Activated T-helper 1 cell treated with Interleukin-2 at 50 U/mL for 16 hours (primary cell): Measurements from ENCODE around the gene QKI.
"Not testable (repeated sequence)": the region's sequence is repeated elsewhere in the genome, so short reads cannot be mapped to it uniquely, and the experiment has no call there.

Experiments
- DNase-seq: peaks from one replicate; pipeline ENCODE4 v3.0.0-alpha.2; 2020; ENCODE audit warnings: low read depth

The QKI gene

DNA sequence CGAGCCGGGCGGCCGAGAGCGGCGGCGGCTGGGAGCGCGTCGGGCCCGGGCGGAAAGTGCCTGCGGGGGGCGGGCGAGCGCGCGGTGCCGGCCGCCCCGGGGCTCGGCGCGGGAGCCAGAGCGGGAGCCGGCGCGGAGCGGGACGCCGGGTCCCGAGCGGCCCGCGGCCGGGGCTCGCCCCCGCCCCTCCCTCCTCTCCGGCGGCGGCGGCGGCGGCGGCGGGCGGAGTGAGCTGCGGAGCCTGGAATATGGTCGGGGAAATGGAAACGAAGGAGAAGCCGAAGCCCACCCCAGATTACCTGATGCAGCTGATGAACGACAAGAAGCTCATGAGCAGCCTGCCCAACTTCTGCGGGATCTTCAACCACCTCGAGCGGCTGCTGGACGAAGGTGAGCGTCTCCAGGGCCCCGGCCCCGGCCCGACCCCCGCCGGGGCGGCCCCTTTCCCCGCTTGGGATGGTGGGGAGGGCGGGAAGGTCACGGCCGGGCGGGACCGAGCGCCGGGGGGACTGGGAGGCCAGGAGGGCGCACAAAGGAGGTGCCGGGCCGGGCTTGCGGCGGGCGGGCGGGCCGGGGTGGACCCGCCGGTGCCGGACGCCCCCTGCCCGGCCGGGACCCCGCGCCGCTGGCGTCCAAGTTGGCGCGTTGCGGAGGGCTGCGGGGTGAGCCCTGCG, 565 bp downstream of the QKI start:
- no peak for DNase-seq

GRCh38 chr6:163415620-163416556, 1.4 kb downstream of the QKI start:
- no peak for DNase-seq

DNA sequence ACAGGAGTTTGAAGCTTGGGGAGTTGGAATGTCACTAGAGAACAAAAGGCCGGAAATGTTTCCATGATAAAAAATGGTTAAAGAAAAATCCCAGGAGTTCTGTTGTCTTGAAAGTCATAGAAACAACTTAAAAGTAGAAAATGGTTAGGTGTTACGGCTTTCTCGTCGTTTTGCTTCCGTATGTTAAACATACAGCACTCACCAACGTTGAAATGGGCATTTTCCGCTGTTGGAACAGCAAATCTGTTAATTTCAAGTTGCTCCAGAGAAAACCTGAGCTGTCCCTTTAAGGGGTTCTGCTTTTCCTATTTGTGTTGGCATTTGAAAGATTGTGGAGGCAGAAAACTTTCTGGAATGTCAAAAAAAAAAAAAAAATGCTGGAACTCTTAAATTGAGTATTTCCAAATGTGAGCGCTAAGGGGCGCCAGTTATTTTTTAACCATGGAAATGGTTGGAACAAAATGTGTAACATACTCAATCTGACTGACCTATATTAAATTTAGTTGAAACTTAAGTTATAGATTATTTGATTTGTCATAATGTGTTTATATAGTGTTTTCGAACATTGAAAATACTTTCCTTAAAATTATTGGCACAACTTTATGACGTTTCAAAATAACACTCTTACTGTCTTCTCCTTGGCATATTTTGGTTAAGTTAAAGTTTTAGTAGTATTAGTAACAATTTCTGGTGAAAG, 2.2 kb downstream of the QKI start:
- DNase-seq: no peak

DNA sequence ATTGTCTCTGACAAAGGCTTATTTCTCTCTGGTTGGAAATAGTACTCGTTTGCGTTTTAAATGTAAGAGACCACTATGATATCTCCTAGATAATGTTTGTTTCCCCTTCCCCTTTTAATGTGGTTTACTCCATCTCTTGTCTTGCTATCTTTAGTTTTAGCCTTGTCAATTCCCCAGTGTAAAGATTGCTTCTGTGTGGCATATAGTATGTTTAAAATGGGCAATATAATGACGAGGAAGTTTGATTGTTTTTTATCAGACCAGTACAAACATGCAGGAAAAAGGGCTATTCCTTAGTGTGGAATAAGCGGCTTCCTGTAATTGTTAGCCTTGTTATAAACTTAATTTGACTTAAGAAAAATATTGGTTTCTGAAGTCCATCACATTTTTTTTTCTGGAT, 3.1 kb downstream of the QKI start:
- DNase-seq: no peak

- DNase-seq: no peak
These were observed 4.0 kb downstream of the QKI start for GRCh38 chr6:163418311-163419029.

- no peak for DNase-seq
These were observed 5.1 kb downstream of the QKI start for GRCh38 chr6:163419413-163420288.

GRCh38 chr6:163420289-163420614, 5.7 kb downstream of the QKI start:
- DNase-seq: no peak

GRCh38 chr6:163422550-163422949, 8.0 kb downstream of the QKI start:
- DNase-seq: no peak

GRCh38 chr6:163423696-163424095, 9.2 kb downstream of the QKI start:
- DNase-seq: no peak

DNA sequence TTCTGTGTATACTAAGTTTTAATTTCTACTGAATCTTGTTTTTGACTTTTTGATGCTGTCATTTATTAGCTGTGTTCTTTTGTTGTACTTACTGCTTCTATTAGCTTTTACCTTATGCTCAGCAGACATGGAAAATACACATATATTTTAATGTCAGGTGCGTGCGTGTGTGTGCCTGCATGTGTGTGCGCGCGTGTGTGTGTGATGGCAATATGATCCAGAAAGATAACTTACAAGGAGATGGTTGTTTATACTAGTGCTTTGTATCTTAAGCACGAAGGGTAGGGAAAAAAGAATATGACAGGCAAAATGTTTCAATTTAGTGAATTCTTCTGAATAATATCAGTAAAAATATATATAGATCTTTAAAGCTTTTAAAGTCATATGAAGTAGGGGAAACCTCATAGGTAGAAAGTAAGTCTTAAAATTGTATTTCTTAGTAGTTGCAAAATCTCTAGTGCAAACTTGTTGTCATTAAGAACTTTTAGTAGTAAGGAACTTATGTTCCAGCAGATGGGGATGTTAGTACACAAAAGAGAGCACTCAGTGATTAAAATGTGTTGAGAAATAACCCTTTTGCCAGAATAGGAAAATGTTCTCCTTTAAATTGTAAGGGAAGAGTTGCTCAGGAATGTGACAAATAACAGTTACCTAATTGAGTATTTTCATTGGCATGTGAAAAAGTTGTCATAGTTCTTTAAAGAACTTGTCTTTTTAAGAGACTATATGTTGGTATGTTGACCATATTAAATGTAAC, 13.2 kb downstream of the QKI start:
- DNase-seq: no peak

- DNase-seq: no peak
These were observed 13.9 kb downstream of the QKI start for GRCh38 chr6:163428373-163428772.

DNA sequence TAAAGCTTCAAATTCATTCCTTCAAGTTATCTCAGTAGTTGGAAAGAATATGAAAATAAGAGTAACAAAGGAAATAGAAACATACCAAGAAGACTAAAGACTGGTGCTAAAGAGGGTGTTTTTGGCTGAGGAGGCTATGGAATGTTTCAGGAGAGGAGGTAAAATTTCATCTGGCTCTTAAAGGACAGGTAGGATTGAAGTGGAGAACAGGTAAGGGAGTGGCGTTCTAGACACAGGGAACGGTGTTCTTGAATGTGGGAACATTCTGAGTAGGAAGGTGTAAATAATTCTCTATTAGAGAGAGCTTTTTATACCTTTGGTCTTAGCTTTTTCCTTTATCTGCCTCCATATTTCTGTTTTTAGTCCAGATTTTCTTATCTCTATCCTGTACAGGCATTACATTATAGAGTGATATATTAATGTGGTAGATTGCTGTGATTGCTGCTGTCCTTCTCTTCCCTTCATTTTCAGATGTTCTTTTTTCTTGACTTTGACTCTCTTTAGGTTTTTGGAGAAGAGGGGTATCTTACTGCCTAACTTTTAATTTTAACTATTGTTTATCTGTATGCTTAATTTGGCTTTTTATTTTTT, 15.4 kb downstream of the QKI start:
- DNase-seq: no peak

- DNase-seq: no peak
These were observed 17.8 kb downstream of the QKI start for GRCh38 chr6:163432300-163432699.

GRCh38 chr6:163433486-163433885, 19.0 kb downstream of the QKI start:
- not testable (repeated sequence) for DNase-seq

- no peak for DNase-seq
These were observed 20.5 kb downstream of the QKI start for GRCh38 chr6:163435023-163435422.

GRCh38 chr6:163436843-163437242, 22.3 kb downstream of the QKI start:
- DNase-seq: no peak

DNA sequence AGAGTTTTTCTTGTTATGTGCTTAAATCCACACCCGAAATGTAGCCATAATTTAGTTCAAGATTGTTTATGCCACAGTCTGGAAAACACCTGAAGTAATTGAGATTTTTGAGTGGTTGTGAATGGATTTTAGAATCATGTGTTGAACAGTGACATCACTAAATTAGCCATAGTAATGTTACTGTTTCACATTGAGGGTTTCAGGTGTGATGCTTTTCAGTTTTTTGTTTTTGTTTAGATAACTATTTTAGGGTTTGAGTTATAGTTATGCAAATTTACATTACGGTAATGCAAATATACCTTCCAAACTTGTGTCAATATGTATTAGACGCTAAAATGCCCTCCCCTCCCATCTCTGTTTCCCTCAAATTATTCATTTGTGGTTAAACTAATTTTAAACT, 22.9 kb downstream of the QKI start:
- DNase-seq: no peak

- no peak for DNase-seq
These were observed 23.9 kb downstream of the QKI start for GRCh38 chr6:163438298-163438939.

- DNase-seq: no peak
These were observed 24.4 kb downstream of the QKI start for GRCh38 chr6:163438940-163439335.

GRCh38 chr6:163439390-163439789, 24.9 kb downstream of the QKI start:
- not testable (repeated sequence) for DNase-seq
